ENCODE results near the gene ASTN2.
A peak's percentile ranks its signal among the peaks of the same experiment; 100 is the strongest.
"Not testable (repeated sequence)": the region's sequence is repeated elsewhere in the genome, so short reads cannot be mapped to it uniquely, and the experiment has no call there.

The ASTN2 gene

GRCh38 chr9:116717150-116717549 lies 697.7 kb downstream of the ASTN2 start:
- DNase-seq, result peak; percentile 65

- DNase-seq, result peak; percentile 19
Observed at GRCh38 chr9:116716438-116716837, 698.4 kb downstream of the ASTN2 start.

DNA sequence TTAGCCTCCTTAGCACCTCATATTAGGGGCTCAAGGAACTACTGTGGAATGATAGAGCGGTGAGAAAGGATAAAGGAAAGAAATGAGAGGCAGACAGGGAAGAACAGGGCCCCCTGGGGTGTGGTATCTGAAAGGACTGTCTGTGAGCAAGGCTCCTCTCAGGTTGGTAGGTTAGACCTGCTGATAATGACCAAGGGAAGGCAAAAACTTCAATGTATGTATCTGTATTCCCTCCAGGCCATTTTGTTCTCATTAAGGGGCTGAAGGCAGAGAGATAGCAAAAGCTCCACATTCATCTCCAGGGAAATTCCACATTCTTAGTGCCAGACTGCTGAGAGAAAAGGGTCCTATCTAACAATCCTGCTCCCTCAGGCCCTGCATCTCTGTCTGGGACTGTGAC lies 699.1 kb downstream of the ASTN2 start:
- DNase-seq, result no peak

- DNase-seq, result no peak
Observed at GRCh38 chr9:116713271-116713670, 701.6 kb downstream of the ASTN2 start.

DNA sequence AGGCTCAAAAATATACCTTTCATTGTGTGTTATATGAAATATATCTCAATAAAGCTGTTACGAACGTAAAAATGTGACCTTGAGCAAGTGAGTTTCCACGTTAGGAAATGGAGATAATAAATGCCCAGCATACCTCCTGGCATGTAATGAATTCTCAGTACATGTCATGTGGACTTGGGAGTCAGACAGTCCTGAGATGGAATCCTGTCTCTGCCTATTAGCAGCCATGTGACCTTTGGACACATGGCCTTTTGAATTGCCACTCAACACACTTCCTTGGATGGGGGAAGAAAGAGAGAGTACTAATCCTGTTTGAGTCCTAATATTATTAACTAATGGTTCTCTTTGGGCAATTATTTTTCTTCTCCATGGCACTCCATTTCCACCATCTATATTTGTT lies 702.1 kb downstream of the ASTN2 start:
- no peak for DNase-seq

DNA sequence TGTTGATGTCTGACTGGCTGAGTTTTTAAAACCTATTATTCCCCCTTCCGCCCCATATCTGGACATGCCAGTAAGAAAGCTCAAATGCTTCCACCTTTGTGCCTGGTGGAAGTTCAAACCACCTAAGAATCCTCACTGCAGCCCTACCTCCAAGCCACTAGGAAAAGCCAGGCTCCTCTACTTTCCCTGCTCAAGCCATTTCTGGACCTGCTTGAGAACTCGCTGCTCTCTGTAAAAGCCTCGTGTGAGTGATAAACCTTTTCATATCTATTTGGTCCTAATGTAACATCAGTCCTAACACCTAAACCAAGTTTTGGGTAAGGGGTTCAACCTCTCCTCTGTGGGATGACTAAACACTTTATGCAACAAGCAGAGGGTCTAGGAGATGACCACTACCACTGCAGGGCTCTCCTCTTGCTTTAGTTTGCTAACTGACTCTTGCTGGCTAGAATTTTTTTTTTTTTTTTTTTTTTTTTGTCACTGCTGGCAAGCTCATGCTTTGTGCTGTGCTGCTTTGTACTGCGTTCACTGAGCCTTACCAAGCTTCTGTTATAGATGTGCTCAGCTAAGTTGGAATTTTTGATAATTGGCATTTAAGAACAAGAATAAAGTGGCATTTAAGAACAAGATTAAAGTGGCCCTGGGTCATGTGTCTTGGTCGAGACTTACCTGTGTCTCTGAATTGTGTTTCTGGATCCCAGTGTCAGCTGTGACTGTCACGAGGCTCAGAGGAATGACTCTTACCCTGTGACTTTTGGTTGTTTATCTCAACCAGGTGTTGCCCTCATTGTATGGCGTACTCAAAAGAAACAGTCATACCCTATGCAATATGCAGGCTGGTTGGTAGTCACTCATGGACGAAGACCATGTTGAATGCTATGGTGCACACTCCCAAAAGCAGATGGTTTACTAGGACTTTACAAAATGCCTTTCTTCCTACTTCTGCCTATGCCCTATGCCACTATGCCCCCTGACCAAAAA lies 708.3 kb downstream of the ASTN2 start:
- no peak for DNase-seq

GRCh38 chr9:116705531-116705930 lies 709.3 kb downstream of the ASTN2 start:
- DNase-seq, result no peak

- DNase-seq, result no peak
Observed at GRCh38 chr9:116704470-116704869, 710.4 kb downstream of the ASTN2 start.

- no peak for DNase-seq
Observed at GRCh38 chr9:116703634-116704033, 711.2 kb downstream of the ASTN2 start.

- DNase-seq, result peak; percentile 25
Observed at GRCh38 chr9:116701940-116702642, 712.8 kb downstream of the ASTN2 start.

GRCh38 chr9:116700882-116701865 lies 713.7 kb downstream of the ASTN2 start:
- DNase-seq, result no peak

DNA sequence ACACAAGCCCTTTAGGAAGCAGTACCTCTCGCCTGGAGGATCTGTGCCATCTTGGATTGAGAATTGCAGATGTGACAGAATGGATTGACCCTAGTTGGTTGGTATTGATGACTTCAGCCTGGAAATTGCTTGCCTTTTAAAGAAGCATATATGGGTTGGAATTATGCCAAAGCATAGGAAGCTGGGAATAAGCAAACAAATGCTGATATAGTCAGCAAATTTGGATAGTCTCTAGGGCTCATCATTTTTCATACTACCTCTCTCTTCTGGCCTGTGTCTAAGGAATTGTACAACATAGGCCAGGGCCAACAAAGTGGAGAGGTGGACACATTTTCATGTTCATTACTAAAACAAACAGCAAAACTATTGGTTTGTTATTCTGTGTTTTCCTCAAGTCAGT lies 714.6 kb downstream of the ASTN2 start:
- DNase-seq, result no peak

GRCh38 chr9:116697887-116698286 lies 717.0 kb downstream of the ASTN2 start:
- DNase-seq, result no peak

DNA sequence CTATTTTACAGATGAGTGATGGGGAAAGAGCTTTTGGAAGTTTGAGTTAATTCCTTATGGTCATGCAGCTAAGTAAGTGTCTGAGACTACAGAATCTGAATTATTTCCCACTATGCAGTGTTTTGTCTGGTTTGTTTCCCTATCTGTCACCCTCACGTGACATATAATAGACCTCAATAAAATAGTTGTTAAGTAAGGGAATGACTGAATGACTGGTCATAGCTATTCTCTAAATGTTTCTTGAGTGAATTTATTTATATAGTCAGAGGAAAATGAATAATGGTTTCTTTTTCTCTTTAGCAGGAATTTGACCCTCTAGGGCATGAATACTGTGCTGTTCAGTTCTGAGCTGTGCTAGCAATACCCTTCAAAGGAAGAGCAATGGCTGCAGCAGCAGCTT lies 717.5 kb downstream of the ASTN2 start:
- peak; percentile 95 for DNase-seq

- no peak for DNase-seq
Observed at GRCh38 chr9:116695438-116695837, 719.4 kb downstream of the ASTN2 start.

DNA sequence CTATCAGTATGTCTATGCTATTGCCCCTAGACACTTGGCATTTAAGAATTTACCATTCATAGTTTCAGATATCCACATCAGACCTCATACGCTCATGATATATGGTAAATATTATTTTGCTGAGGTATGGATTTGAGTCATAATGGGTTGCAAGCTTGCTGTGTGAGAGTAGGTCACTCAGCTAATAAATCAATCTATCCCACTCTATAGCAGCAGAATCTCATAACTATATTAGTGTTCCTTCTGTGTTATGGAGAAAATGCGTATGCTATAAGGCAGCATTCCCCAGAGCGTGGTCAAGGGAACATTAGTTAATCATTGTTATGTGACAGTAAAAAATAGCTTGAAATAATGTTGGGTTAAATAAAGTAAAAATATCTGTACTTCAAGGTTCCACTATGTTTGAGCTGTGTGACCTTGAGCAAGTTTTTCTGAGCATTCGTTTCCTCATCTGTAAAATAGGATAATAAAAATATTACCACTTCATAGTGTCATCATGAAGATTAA lies 720.0 kb downstream of the ASTN2 start:
- DNase-seq, result peak; percentile 33

DNA sequence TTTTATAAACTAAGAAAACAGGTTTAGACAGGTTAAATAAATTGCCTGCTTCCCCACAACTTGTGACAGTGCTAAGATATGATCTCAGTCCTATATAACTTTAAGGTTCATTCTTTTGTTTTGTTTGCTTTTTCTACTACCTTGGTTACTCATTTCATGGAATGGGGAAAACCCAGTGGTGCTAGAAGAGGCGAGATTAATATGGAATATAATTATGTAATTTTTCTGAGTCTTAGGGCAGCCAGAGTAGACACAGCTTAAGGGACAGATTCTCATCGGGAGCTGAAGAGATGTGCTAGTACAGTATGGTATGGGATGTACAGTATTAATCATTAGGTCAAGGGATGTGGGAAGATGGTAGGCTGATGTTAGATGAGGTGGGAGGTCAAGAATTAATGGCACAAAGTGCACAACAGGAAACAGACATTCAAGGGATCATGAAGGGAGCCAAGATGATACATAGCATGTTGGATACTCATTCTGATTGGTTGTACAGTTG lies 721.6 kb downstream of the ASTN2 start:
- peak; percentile 19 for DNase-seq

DNA sequence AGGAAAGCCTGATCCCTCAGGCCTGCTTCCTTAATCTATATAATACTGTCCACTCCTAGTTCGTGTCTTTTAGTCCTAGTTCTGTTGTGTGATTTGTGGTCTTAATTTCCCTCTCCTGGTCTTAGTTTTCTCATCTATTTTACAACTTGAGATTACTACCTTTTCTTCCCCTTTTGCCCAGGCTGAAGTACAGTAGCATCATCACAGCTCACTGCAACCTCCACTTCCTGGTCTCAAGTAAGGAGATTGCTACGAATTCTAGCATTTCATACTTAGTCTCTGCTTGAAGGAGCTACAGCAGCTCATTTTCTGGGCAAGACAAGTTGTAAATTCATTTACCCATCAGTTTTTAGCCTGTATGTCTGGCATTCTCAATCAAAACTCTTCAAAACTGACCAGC lies 722.2 kb downstream of the ASTN2 start:
- DNase-seq, result no peak

DNA sequence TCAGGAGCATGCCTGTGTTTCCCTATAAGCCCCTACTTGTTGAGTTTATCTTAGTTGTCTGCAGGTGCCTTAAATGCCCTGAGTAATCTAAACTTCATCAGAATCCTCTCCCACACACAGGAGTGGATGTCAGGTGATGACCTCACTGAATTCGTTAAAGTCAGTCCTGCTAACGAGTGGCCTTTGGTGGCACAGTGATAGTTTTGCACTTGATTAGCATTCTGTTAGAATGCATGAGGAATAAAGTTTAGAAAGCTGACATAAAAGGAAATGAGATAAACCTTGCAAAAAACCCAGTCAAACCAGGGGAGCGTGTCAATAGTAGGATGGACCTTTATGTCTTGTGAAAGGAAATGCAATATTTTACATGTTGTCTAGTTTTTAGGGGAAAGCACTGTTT lies 723.2 kb downstream of the ASTN2 start:
- no peak for DNase-seq

DNA sequence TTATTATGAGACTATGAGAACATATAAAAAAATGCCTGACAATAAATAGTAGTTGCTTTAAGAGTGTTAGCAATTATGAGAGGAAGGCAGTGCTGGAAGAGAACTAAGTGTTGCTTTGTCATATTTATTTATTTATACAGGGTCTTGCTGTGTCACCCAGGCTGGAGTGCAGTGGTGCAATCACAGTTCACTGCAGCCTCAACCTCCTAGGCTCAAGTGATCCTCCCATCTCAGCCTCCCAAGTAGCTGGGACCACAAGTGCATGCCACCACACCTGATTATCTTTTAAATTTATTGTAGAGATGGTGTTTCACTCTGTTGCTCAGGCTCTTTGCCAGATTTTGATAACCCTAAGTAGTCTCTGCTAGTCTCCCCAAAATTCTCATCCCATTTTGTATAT lies 724.1 kb downstream of the ASTN2 start:
- DNase-seq, result not testable (repeated sequence)

- no peak for DNase-seq
Observed at GRCh38 chr9:116689486-116690032, 725.3 kb downstream of the ASTN2 start.

Measured in fibroblast of skin of scalp (primary cell).